CD14-positive monocyte (primary cell): ENCODE measurements around the gene PRCD. TPM values are rescaled to one million over a fixed set of nuclear protein-coding genes. Genes with fewer than 3 reads are reported as not detected.
A peak's percentile ranks its signal among the peaks of the same experiment; 100 is the strongest.

Experiments used
- DNase-seq, 3 donors: peaks; one replicate each; pipeline ENCODE4 v3.0.0-alpha.2; 2011 to 2022
- H2AFZ ChIP-seq: 2 replicates; pipeline ENCODE4 v1.6.0; 2012; ENCODE audit warnings: mild to moderate bottlenecking, low read depth, low read length, inconsistent platforms; ENCODE audit not compliant: insufficient read depth, poor library complexity, severe bottlenecking
- H3K27ac ChIP-seq, 2 donors: 1 replicate in 1 of 2; 2 replicates in 1 of 2; pipeline ENCODE4 v1.5.1; 2012 to 2013; ENCODE audit warnings: low read length in 2 of 2, control low read depth in 1 of 2, inconsistent platforms in 1 of 2, low read depth in 1 of 2, mild to moderate bottlenecking in 1 of 2
- H3K27me3 ChIP-seq, 2 donors: one replicate each; pipeline versions ENCODE4 v1.6.0 to v1.6.1; 2011 to 2013; ENCODE audit warnings: low read length in 2 of 2; ENCODE audit not compliant: control insufficient read depth in 2 of 2, insufficient read depth in 2 of 2
- H3K36me3 ChIP-seq, 2 donors: replicated peaks in 1 of 2; 1 replicate in 1 of 2; 2 replicates in 1 of 2; pipeline versions ENCODE4 v1.5.1 to v1.6.1; 2012 to 2013; ENCODE audit warnings: low read length in 2 of 2, control low read depth in 1 of 2, inconsistent platforms in 1 of 2, mild to moderate bottlenecking in 1 of 2; ENCODE audit not compliant: insufficient read depth in 2 of 2, control insufficient read depth in 1 of 2
- H3K4me1 ChIP-seq, 2 donors: 1 replicate in 1 of 2; 2 replicates in 1 of 2; pipeline versions ENCODE4 v1.5.1 to v1.6.1; 2012 to 2013; ENCODE audit warnings: low read length in 2 of 2, control low read depth in 1 of 2, inconsistent platforms in 1 of 2, mild to moderate bottlenecking in 1 of 2, moderate library complexity in 1 of 2; ENCODE audit not compliant: insufficient read depth in 2 of 2, control insufficient read depth in 1 of 2
- H3K4me2 ChIP-seq: replicated peaks from 2 replicates; pipeline ENCODE3; 2012; ENCODE audit warnings: low read length, moderate library complexity, mild to moderate bottlenecking; ENCODE audit not compliant: poor library complexity, severe bottlenecking; ENCODE audit errors: extremely low read depth
- H3K4me3 ChIP-seq, 3 experiments: fragments of 200-600 bp in 1 of 3; sonication (generic) in 1 of 3; replicated peaks in 1 of 3; 1 replicate in 2 of 3; 2 replicates in 1 of 3; pipeline ENCODE4 v1.5.1; 2011 to 2013; ENCODE audit warnings: low read length in 3 of 3, mild to moderate bottlenecking in 3 of 3, control low read depth in 2 of 3, low read depth in 2 of 3, inconsistent platforms in 1 of 3, moderate library complexity in 1 of 3
- H3K79me2 ChIP-seq: 2 replicates; pipeline ENCODE4 v1.6.0; 2012; ENCODE audit warnings: mild to moderate bottlenecking, control low read depth, inconsistent platforms, low read length, moderate library complexity; ENCODE audit not compliant: insufficient read depth
- H3K9ac ChIP-seq: 2 replicates; pipeline ENCODE4 v1.6.0; 2017; ENCODE audit warnings: low read length, mild to moderate bottlenecking; ENCODE audit not compliant: insufficient read depth, poor library complexity, severe bottlenecking
- H3K9me3 ChIP-seq, 2 donors: replicated peaks in 1 of 2; 1 replicate in 1 of 2; 2 replicates in 1 of 2; pipeline versions ENCODE4 v1.5.1 to v1.6.1; 2012 to 2013; ENCODE audit warnings: low read length in 2 of 2, control low read depth in 1 of 2; ENCODE audit not compliant: control insufficient read depth in 1 of 2, insufficient read depth in 1 of 2
- H4K20me1 ChIP-seq: 2 replicates; pipeline ENCODE4 v1.6.0; 2012; ENCODE audit warnings: mild to moderate bottlenecking, low read length, control low read depth, moderate library complexity; ENCODE audit not compliant: insufficient read depth
- H3K27ac Mint-ChIP-seq, 7 donors: one replicate each; pipeline ENCODE4 v1.8.0; 2020; ENCODE audit warnings: mild to moderate bottlenecking in 7 of 7, mixed read lengths in 7 of 7, moderate library complexity in 6 of 7, inconsistent platforms in 2 of 7
- H3K27me3 Mint-ChIP-seq, 3 donors: one replicate each; pipeline ENCODE4 v1.8.0; 2021 to 2022; ENCODE audit warnings: low read depth in 3 of 3, mild to moderate bottlenecking in 3 of 3, mixed read lengths in 3 of 3, moderate library complexity in 3 of 3, inconsistent platforms in 1 of 3
- H3K36me3 Mint-ChIP-seq, 2 donors: one replicate each; pipeline ENCODE4 v1.8.0; 2020; ENCODE audit warnings: mixed read lengths in 2 of 2, inconsistent platforms in 1 of 2, mild to moderate bottlenecking in 1 of 2
- H3K4me1 Mint-ChIP-seq: one replicate; pipeline ENCODE4 v1.8.0; 2020; ENCODE audit warnings: mild to moderate bottlenecking, mixed read lengths
- H3K4me3 Mint-ChIP-seq, 2 donors: one replicate each; pipeline ENCODE4 v1.8.0; 2020; ENCODE audit warnings: mild to moderate bottlenecking in 2 of 2, mixed read lengths in 2 of 2, moderate library complexity in 1 of 2
- H3K9me3 Mint-ChIP-seq, 7 donors: one replicate each; pipeline ENCODE4 v1.8.0; 2020 to 2022; ENCODE audit warnings: mixed read lengths in 7 of 7, mild to moderate bottlenecking in 6 of 7, moderate library complexity in 6 of 7, inconsistent platforms in 2 of 7
- WGBS: methylation state at CpG from one replicate; pipeline ENCODE4 v1.1.5; 2013; ENCODE audit warnings: missing lambda C conversion rate; ENCODE audit not compliant: insufficient coverage; 5-methylcytosine and 5-hydroxymethylcytosine counted together
- intact Hi-C, 2 donors: fragments of 100-400 bp; cut with micrococcal nuclease; formaldehyde crosslinking; loops; one replicate each; pipeline versions ENCODE4 v1.15.0 to v1.15.1; 2023
- polyA plus RNA-seq, 3 donors: library from polyadenylated mRNA; depleted of rRNA in 1 of 3; unstranded in 2 of 3; stranded (reverse) in 1 of 3; fragments of 300-500 nt in 2 of 3; fragments of >200 nt in 1 of 3; fragmentation: Illumina TruSeq in 2 of 3; gene quantifications; 1 replicate in 2 of 3; 2 replicates in 1 of 3; pipeline ENCODE4 v1.2.3, GENCODE V29; 2012 to 2021
- TF ChIP-seq, protein P1 (sequence below): fragments of 200-600 bp; IDR thresholded peaks from one replicate; pipeline ENCODE4 v1.8.0; 2022; ENCODE audit warnings: antibody characterized with exemption, mild to moderate bottlenecking

Gene PRCD
- polyA plus RNA-seq, 3 donors = not detected

DNA sequence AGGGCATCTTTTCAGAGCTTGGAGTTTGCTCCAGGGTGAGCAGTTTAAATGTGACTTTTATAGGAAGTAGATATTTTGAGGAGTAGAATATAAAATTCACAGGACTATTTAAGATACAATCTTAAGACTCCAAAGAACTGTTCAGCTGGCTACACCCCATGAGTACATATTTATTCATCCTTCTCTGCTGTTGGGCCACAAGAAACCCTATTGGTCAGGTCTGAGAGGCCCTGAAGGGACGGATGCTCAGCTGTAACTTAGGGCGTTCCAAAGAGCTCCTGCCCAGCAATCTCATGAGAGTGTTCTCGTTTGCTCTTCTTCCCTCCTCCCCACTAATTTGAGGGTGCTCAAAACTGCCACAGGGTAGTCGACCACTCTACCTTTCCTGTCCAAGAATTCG is 38.5 kb downstream of the PRCD start:
- Histone ChIP-seq H4K20me1 (peaks cover 4% of the 10 kb centered on the region), H3K36me3 (no peaks in the 10 kb centered on the region), H3K4me2 (no peak overlapping the region), H3K9ac (no peak overlapping the region), H3K27me3 (no peaks in the 10 kb centered on the region), H3K27ac (no peak overlapping the region), H2AFZ (no peak overlapping the region), H3K4me1 (peaks cover 23 to 24% of the 10 kb centered on the region in 2 donors), H3K4me3 (no peak overlapping the region), H3K79me2 (no peaks in the 10 kb centered on the region), H3K9me3 (no peaks in the 10 kb centered on the region)
- intact Hi-C loops = no loop called here
- DNase-seq = no peak
- no peak overlapping the region for H3K27ac Mint-ChIP-seq
- peaks cover 0 to 12% of the 10 kb centered on the region in 2 donors for H3K36me3 Mint-ChIP-seq
- 100% methylated on average over 3 of the region's 5 CpGs for WGBS
- TF ChIP-seq, protein P1, sequence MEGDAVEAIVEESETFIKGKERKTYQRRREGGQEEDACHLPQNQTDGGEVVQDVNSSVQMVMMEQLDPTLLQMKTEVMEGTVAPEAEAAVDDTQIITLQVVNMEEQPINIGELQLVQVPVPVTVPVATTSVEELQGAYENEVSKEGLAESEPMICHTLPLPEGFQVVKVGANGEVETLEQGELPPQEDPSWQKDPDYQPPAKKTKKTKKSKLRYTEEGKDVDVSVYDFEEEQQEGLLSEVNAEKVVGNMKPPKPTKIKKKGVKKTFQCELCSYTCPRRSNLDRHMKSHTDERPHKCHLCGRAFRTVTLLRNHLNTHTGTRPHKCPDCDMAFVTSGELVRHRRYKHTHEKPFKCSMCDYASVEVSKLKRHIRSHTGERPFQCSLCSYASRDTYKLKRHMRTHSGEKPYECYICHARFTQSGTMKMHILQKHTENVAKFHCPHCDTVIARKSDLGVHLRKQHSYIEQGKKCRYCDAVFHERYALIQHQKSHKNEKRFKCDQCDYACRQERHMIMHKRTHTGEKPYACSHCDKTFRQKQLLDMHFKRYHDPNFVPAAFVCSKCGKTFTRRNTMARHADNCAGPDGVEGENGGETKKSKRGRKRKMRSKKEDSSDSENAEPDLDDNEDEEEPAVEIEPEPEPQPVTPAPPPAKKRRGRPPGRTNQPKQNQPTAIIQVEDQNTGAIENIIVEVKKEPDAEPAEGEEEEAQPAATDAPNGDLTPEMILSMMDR = no peak
- peaks cover 0 to 2% (median 0%) of the 10 kb centered on the region in 7 donors for H3K9me3 Mint-ChIP-seq
- H3K4me3 Mint-ChIP-seq = no peak overlapping the region
- peaks cover 37% of the 10 kb centered on the region for H3K4me1 Mint-ChIP-seq
- peaks cover under 1 to 10% (median 2%) of the 10 kb centered on the region in 3 donors for H3K27me3 Mint-ChIP-seq

DNA sequence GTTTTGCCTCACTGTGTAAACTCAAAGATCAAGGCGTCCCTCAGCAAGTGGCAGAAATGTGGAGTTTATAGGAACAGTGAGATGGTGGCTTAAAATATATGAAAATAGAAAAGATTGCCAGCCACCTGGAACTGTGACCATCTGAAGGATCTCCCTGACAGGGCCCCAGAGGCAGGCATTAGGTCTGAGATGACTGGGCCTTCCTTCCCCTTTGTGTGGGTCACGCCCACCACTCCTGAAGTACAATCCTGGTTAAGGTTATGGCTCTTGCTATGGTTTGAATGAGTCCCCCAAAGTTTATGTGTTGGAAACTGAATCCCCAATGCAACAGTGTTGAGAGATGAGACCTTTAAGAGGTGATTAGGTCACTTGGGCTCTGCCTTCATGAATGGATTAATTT is 39.4 kb downstream of the PRCD start:
- H3K4me3 Mint-ChIP-seq = no peak overlapping the region
- peak overlapping the region in 1 of 7 donors; percentile 1 for H3K27ac Mint-ChIP-seq
- 86% methylated on average over 1 of the region's 2 CpGs for WGBS

More for the DNA sequence above, 39.4 kb downstream of the PRCD start:
- no peak overlapping the region for H3K4me2 ChIP-seq
- no peaks in the 10 kb centered on the region for H3K79me2 ChIP-seq
- DNase-seq = peak; percentile 37 to 51 (median 50)
- no peak overlapping the region for H3K4me3 ChIP-seq
- Mint-ChIP-seq H3K4me1 (peaks cover 44% of the 10 kb centered on the region), H3K27me3 (peaks cover 10 to 17% (median 12%) of the 10 kb centered on the region in 3 donors), H3K9me3 (peaks cover 0 to 2% (median 0%) of the 10 kb centered on the region in 7 donors), H3K36me3 (peaks cover 4 to 15% of the 10 kb centered on the region in 2 donors)
- no peak overlapping the region for H2AFZ ChIP-seq
- intact Hi-C loops = no loop called here
- no peaks in the 10 kb centered on the region for H3K9me3 ChIP-seq
- H3K9ac ChIP-seq = no peak overlapping the region
- no peaks in the 10 kb centered on the region for H3K36me3 ChIP-seq
- no peak overlapping the region for H3K27ac ChIP-seq
- peaks cover 4% of the 10 kb centered on the region for H4K20me1 ChIP-seq
- peaks cover 24 to 25% of the 10 kb centered on the region in 2 donors for H3K4me1 ChIP-seq
- TF ChIP-seq, protein P1 = no peak
- H3K27me3 ChIP-seq = peaks cover 0 to 5% of the 10 kb centered on the region in 2 donors
